ENCODE results near the gene STRN3.
"Not testable (repeated sequence)": the region's sequence is repeated elsewhere in the genome, so short reads cannot be mapped to it uniquely, and the experiment has no call there.

STRN3 gene

GRCh38 chr14:31047503-31047902 is 21.3 kb upstream of the STRN3 start:
- no peak for TF ChIP-seq CTCF (IDR thresholded peaks at IDR 0.05; ENCODE audit: insufficient read depth, missing control alignments)
- FAIRE-seq (no peak), DNase-seq (ENCODE audit: insufficient read length, low spot score) (no peak)

GRCh38 chr14:31045501-31046080 is 19.4 kb upstream of the STRN3 start:
- DNase-seq (ENCODE audit: insufficient read length, low spot score) (no peak), FAIRE-seq (no peak)
- TF ChIP-seq CTCF (IDR thresholded peaks at IDR 0.05; ENCODE audit: insufficient read depth, missing control alignments): no peak

- no peak for TF ChIP-seq CTCF (IDR thresholded peaks at IDR 0.05; ENCODE audit: insufficient read depth, missing control alignments)
- DNase-seq (ENCODE audit: insufficient read length, low spot score) (no peak), FAIRE-seq (no peak)
Measured at GRCh38 chr14:31043379-31043778, 17.2 kb upstream of the STRN3 start.

GRCh38 chr14:31042893-31043292 is 16.7 kb upstream of the STRN3 start:
- not testable (repeated sequence) for FAIRE-seq; DNase-seq (ENCODE audit: insufficient read length, low spot score)

GRCh38 chr14:31042300-31042699 is 16.1 kb upstream of the STRN3 start:
- no peak for TF ChIP-seq CTCF (IDR thresholded peaks at IDR 0.05; ENCODE audit: insufficient read depth, missing control alignments)
- FAIRE-seq (no peak), DNase-seq (ENCODE audit: insufficient read length, low spot score) (no peak)

- no peak for TF ChIP-seq CTCF (IDR thresholded peaks at IDR 0.05; ENCODE audit: insufficient read depth, missing control alignments)
Measured at GRCh38 chr14:31038521-31039166, 12.5 kb upstream of the STRN3 start.

GRCh38 chr14:31037709-31038221 is 11.6 kb upstream of the STRN3 start:
- TF ChIP-seq CTCF (IDR thresholded peaks at IDR 0.05; ENCODE audit: insufficient read depth, missing control alignments): no peak
- FAIRE-seq (no peak), DNase-seq (ENCODE audit: insufficient read length, low spot score) (no peak)

More at GRCh38 chr14:31038521-31039166, 12.5 kb upstream of the STRN3 start:
- DNase-seq (ENCODE audit: insufficient read length, low spot score) (no peak), FAIRE-seq (no peak)
